H1 (cell line): ENCODE data around the gene C3orf22. TPM values are rescaled to one million over a fixed set of nuclear protein-coding genes. Genes with fewer than 3 reads are reported as not detected.

Experiments used
- CTCF ChIA-PET: fragments of 300-600 bp; sonication (Branson Sonifier 250); formaldehyde crosslinking; loops from one replicate; lab custom pipeline; 2021; ENCODE audit not compliant: partially characterized antibody; lab: Charles Lee
- POLR2A ChIA-PET: fragments of 300-600 bp; sonication (Branson Sonifier 250); formaldehyde crosslinking; loops from one replicate; lab custom pipeline; 2021; ENCODE audit warnings: inconsistent platforms; ENCODE audit not compliant: partially characterized antibody; lab: Charles Lee
- DNase-seq, 2 experiments: peaks; one replicate each; pipeline versions ENCODE4 v3.0.0 to v3.0.0-alpha.2; 2010 to 2022; ENCODE audit warnings: low spot score in 2 of 2, low read depth in 1 of 2, mixed read lengths in 1 of 2
- FAIRE-seq: peaks from 2 replicates; lab custom pipeline; 2011; peaks lifted over from hg19 to GRCh38; lab: Jason Lieb, UNC
- H2AFZ ChIP-seq: 2 replicates; pipeline ENCODE4 v1.8.1; 2012; ENCODE audit warnings: low read length, inconsistent platforms
- H2AK5ac ChIP-seq: 2 replicates; pipeline ENCODE4 v1.6.1; 2013; ENCODE audit warnings: low read depth, low read length
- H2BK120ac ChIP-seq: replicated peaks from 2 replicates; pipeline ENCODE3; 2013; ENCODE audit warnings: low read depth, low read length, inconsistent platforms
- H2BK12ac ChIP-seq: 2 replicates; pipeline ENCODE4 v1.6.1; 2013; ENCODE audit warnings: low read depth, low read length
- H2BK15ac ChIP-seq: 2 replicates; pipeline ENCODE4 v1.6.1; 2013; ENCODE audit warnings: low read length
- H2BK20ac ChIP-seq: 2 replicates; pipeline ENCODE4 v1.6.1; 2013; ENCODE audit warnings: low read length
- H2BK5ac ChIP-seq: 2 replicates; pipeline ENCODE4 v1.6.1; 2013; ENCODE audit warnings: low read depth, low read length
- H3K14ac ChIP-seq: 2 replicates; pipeline ENCODE4 v1.6.1; 2013; ENCODE audit warnings: inconsistent platforms; ENCODE audit not compliant: insufficient read length
- H3K18ac ChIP-seq: 2 replicates; pipeline ENCODE4 v1.6.1; 2013; ENCODE audit warnings: low read length; ENCODE audit errors: extremely low read depth
- H3K23ac ChIP-seq: 2 replicates; pipeline ENCODE4 v1.6.1; 2013; ENCODE audit warnings: inconsistent platforms; ENCODE audit not compliant: insufficient read length
- H3K23me2 ChIP-seq: 2 replicates; pipeline ENCODE4 v1.6.1; 2013; ENCODE audit warnings: low read depth, low read length
- H3K27ac ChIP-seq: 2 replicates; pipeline ENCODE4 v1.6.1; 2011; ENCODE audit warnings: low read depth, low read length, inconsistent platforms
- H3K27me3 ChIP-seq, 4 experiments: replicated peaks in 1 of 4; 1 replicate in 1 of 4; 2 replicates in 3 of 4; pipeline versions ENCODE4 v1.6.1 to v1.8.1; 2011 to 2013; ENCODE audit warnings: low read length in 3 of 4, mild to moderate bottlenecking in 3 of 4, inconsistent platforms in 2 of 4, mixed read lengths in 2 of 4, moderate library complexity in 1 of 4; ENCODE audit not compliant: control insufficient read depth in 3 of 4, insufficient read depth in 3 of 4; ENCODE audit errors: extremely low read depth in 1 of 4
- H3K36me3 ChIP-seq, 4 experiments: 2 replicates each; pipeline versions ENCODE4 v1.6.1 to v1.8.1; 2011 to 2013; ENCODE audit warnings: mild to moderate bottlenecking in 4 of 4, low read length in 3 of 4, moderate library complexity in 2 of 4, control low read depth in 1 of 4, inconsistent platforms in 1 of 4; ENCODE audit not compliant: insufficient read depth in 4 of 4, control insufficient read depth in 2 of 4
- H3K4ac ChIP-seq: replicated peaks from 2 replicates; pipeline ENCODE3; 2013; ENCODE audit warnings: low read length, low read depth, mixed read lengths, inconsistent platforms; ENCODE audit not compliant: insufficient read length
- H3K4me1 ChIP-seq, 4 experiments: replicated peaks in 1 of 4; 1 replicate in 1 of 4; 2 replicates in 3 of 4; pipeline versions ENCODE4 v1.6.1 to v1.8.1; 2011 to 2013; ENCODE audit warnings: low read length in 3 of 4, inconsistent platforms in 2 of 4, mixed read lengths in 1 of 4; ENCODE audit not compliant: insufficient read depth in 4 of 4, control insufficient read depth in 3 of 4
- H3K4me2 ChIP-seq, 2 experiments: 2 replicates each; pipeline versions ENCODE4 v1.6.1 to v1.8.1; 2011 to 2013; ENCODE audit warnings: low read depth in 2 of 2, low read length in 2 of 2, control low read depth in 1 of 2, inconsistent platforms in 1 of 2, mild to moderate bottlenecking in 1 of 2; ENCODE audit not compliant: insufficient read depth in 1 of 2
- H3K4me3 ChIP-seq, 4 experiments: fragments of 200-600, 300-600 bp in 1 of 4; sonication (generic), shearing (Covaris generic), sonication (Bioruptor Twin) in 1 of 4; 2 replicates each; pipeline versions ENCODE4 v1.5.1 to v1.8.1; 2011 to 2016; ENCODE audit warnings: low read length in 4 of 4, low read depth in 3 of 4, control low read depth in 2 of 4, inconsistent platforms in 2 of 4, mild to moderate bottlenecking in 2 of 4, mixed read lengths in 1 of 4, moderate library complexity in 1 of 4; ENCODE audit not compliant: insufficient read depth in 2 of 4; ENCODE audit errors: extremely low read depth in 1 of 4
- H3K56ac ChIP-seq: replicated peaks from 2 replicates; pipeline ENCODE3; 2013; ENCODE audit warnings: low read depth, mild to moderate bottlenecking, mixed read lengths, low read length, inconsistent platforms; ENCODE audit not compliant: insufficient read length
- H3K79me1 ChIP-seq: 2 replicates; pipeline ENCODE4 v1.6.1; 2013; ENCODE audit warnings: low read depth, low read length, control low read depth
- H3K79me2 ChIP-seq, 2 experiments: 2 replicates each; pipeline versions ENCODE4 v1.6.1 to v1.8.1; 2012 to 2013; ENCODE audit warnings: low read length in 2 of 2, mild to moderate bottlenecking in 2 of 2, inconsistent platforms in 1 of 2; ENCODE audit not compliant: insufficient read depth in 2 of 2, control insufficient read depth in 1 of 2
- H3K9ac ChIP-seq, 4 experiments: replicated peaks in 1 of 4; 1 replicate in 1 of 4; 2 replicates in 3 of 4; pipeline versions ENCODE4 v1.6.1 to v1.8.1; 2011 to 2013; ENCODE audit warnings: low read depth in 3 of 4, low read length in 3 of 4, control low read depth in 2 of 4, mild to moderate bottlenecking in 2 of 4, moderate library complexity in 2 of 4, inconsistent platforms in 1 of 4; ENCODE audit errors: extremely low read depth in 1 of 4
- H3K9me3 ChIP-seq, 2 experiments: 2 replicates each; pipeline versions ENCODE4 v1.6.1 to v1.8.1; 2012 to 2013; ENCODE audit warnings: mild to moderate bottlenecking in 2 of 2, moderate library complexity in 2 of 2, control low read depth in 1 of 2, inconsistent platforms in 1 of 2, low read depth in 1 of 2, low read length in 1 of 2, mixed read lengths in 1 of 2; ENCODE audit not compliant: insufficient read depth in 2 of 2
- H4K20me1 ChIP-seq, 2 experiments: replicated peaks in 1 of 2; 2 replicates each; pipeline versions ENCODE3 to v1.8.1; 2011 to 2013; ENCODE audit warnings: inconsistent platforms in 2 of 2, low read length in 2 of 2, mild to moderate bottlenecking in 1 of 2; ENCODE audit not compliant: insufficient read depth in 2 of 2, control insufficient read depth in 1 of 2
- H4K5ac ChIP-seq: 2 replicates; pipeline ENCODE4 v1.6.1; 2013; ENCODE audit warnings: low read length, low read depth, mixed read lengths, inconsistent platforms; ENCODE audit not compliant: insufficient read length
- H4K8ac ChIP-seq: 2 replicates; pipeline ENCODE4 v1.8.0; 2013; ENCODE audit warnings: mild to moderate bottlenecking, moderate library complexity, low read length, inconsistent platforms; ENCODE audit not compliant: insufficient read depth; ENCODE audit errors: extremely low read depth
- H4K91ac ChIP-seq: replicated peaks from 2 replicates; pipeline ENCODE3; 2013; ENCODE audit warnings: low read length, mixed read lengths, inconsistent platforms; ENCODE audit not compliant: insufficient read length
- ASH2L ChIP-seq: fragments of 200-600, 300-600 bp; sonication (generic); IDR thresholded peaks from one replicate; pipeline ENCODE4 v1.7.1; 2017; ENCODE audit warnings: low read length
- CBX5 ChIP-seq: fragments of 300-800, 300-1000 bp; sonication (generic); IDR thresholded peaks from 2 replicates; pipeline ENCODE4 v1.7.1; 2016; ENCODE audit warnings: antibody characterized with exemption, low read length, low read depth
- CHD1 ChIP-seq: IDR thresholded peaks from 2 replicates; pipeline ENCODE4 v1.6.1; 2012; ENCODE audit warnings: low read depth, low read length, improper control_type of control experiment
- KDM1A ChIP-seq: fragments of 200-600, 300-600 bp; sonication (generic); IDR thresholded peaks from 2 replicates; pipeline ENCODE4 v1.7.1; 2016; ENCODE audit warnings: mild to moderate bottlenecking, low read length, borderline replicate concordance
- KDM5A ChIP-seq: fragments of 200-600 bp; IDR thresholded peaks from 2 replicates; pipeline ENCODE4 v1.7.1; 2012; ENCODE audit warnings: mild to moderate bottlenecking, low read length, inconsistent platforms, mixed read lengths
- RXRA ChIP-seq: IDR thresholded peaks from 2 replicates; pipeline ENCODE4 v1.6.1; 2011; ENCODE audit warnings: low read depth, mild to moderate bottlenecking, low read length, moderate library complexity; ENCODE audit not compliant: insufficient read depth
- SIRT6 ChIP-seq: IDR thresholded peaks from one replicate; pipeline ENCODE4 v1.7.1; 2012; ENCODE audit warnings: low read length, inconsistent platforms
- TAF1 ChIP-seq: IDR thresholded peaks from 2 replicates; pipeline ENCODE4 v1.6.1; 2011; ENCODE audit warnings: mild to moderate bottlenecking, low read depth, low read length
- TEAD4 ChIP-seq: IDR thresholded peaks from 2 replicates; pipeline ENCODE4 v1.6.1; 2012; ENCODE audit warnings: low read depth, low read length, inconsistent platforms, mixed read lengths
- WGBS, 2 experiments: shearing (Covaris generic) in 1 of 2; methylation state at CpG; one replicate each; pipeline versions ENCODE4 v1.1.6 to v1.1.7; 2013 to 2015; ENCODE audit warnings: low lambda C conversion rate in 2 of 2, mixed read lengths in 2 of 2, inconsistent platforms in 1 of 2, low coverage in 1 of 2, missing lambda C conversion rate in 1 of 2; ENCODE audit not compliant: insufficient replicate concordance in 2 of 2, insufficient coverage in 1 of 2, insufficient read length in 1 of 2; ENCODE audit errors: extremely low coverage in 1 of 2, missing lambda C conversion rate in 1 of 2; 5-methylcytosine and 5-hydroxymethylcytosine counted together
- polyA plus RNA-seq, 7 experiments: library from polyadenylated mRNA; depleted of rRNA in 3 of 7; stranded (reverse) in 5 of 7; unstranded in 2 of 7; fragments of >200 nt in 5 of 7; fragments of 200-250 nt in 2 of 7; gene quantifications; 1 replicate in 5 of 7; 2 replicates in 1 of 7; 4 replicates in 1 of 7; pipeline versions ENCODE4 v1.2.1 to v1.2.3, GENCODE V29; 2011 to 2013; ENCODE audit warnings: missing spikeins in 2 of 7, mixed read lengths in 2 of 7
- total RNA-seq: library from RNA; stranded (reverse); fragmentation: NEBNext Ultra II Directional; extraction: Animal tissue kit (Norgen Biotek cat#: 25700); gene quantifications from 2 replicates; pipeline ENCODE4 v1.2.1, GENCODE V29; 2021

Gene C3orf22
- total and polyA plus RNA-seq, 2 of the 8 experiments (the other 6 are each of a cell fraction or from before 2014, with no cell fraction given): not detected

- ChIA-PET CTCF (interaction anchor here (0.8 to 3.3 kb wide), 3 partner anchors 12 to 27 kb away, joined by 3 to 12 read pairs (median 5); no protein-coding TSS in a partner anchor), POLR2A (interaction anchor here (0.8 kb wide), 1 partner anchor 11 kb away, joined by 3 read pairs; no protein-coding TSS in a partner anchor)
- H4K5ac ChIP-seq: no peak overlapping the region
- no peak overlapping the region; the same call in 1 of the 2 replicates for H3K18ac ChIP-seq
- no peak overlapping the region for H3K56ac ChIP-seq
- H2AFZ ChIP-seq: no peak overlapping the region
- H4K8ac ChIP-seq: 0 out of 2 replicates have a peak overlapping the region, but pooled peaks have one; percentile 0
- peaks cover 0 to 16% (median 11%) of the 10 kb centered on the region in 4 experiments; a peak in 5 of 7 replicates for H3K27me3 ChIP-seq
- TF ChIP-seq KDM5A: no peak
- TF ChIP-seq CHD1: no peak
- TF ChIP-seq TEAD4: no peak
- TF ChIP-seq TAF1: no peak
- no peak for TF ChIP-seq SIRT6
- TF ChIP-seq ASH2L: no peak
- no peak for TF ChIP-seq KDM1A
- no peak for TF ChIP-seq RXRA
- TF ChIP-seq CBX5: no peak
- H4K91ac ChIP-seq: peak overlapping the region; percentile 29
- no peak overlapping the region for H2BK5ac ChIP-seq
- no peak overlapping the region for H2BK15ac ChIP-seq
- H2BK120ac ChIP-seq: no peak overlapping the region
- H3K4me2 ChIP-seq: peak overlapping the region; percentile 49 to 90; a peak in 3 of 4 replicates
- FAIRE-seq (no peak), DNase-seq (no peak)
- no peak overlapping the region for H3K9ac ChIP-seq
- H3K36me3 ChIP-seq: no peaks in the 10 kb centered on the region
- no peak overlapping the region for H2AK5ac ChIP-seq
- peaks cover 7% of the 10 kb centered on the region; the same call in 1 of the 2 replicates for H3K23me2 ChIP-seq
- H3K79me2 ChIP-seq: no peaks in the 10 kb centered on the region
- H4K20me1 ChIP-seq: no peaks in the 10 kb centered on the region
- no peaks in the 10 kb centered on the region for H3K9me3 ChIP-seq
- H3K4me1 ChIP-seq: peaks cover 0 to 18% (median 10%) of the 10 kb centered on the region in 4 experiments; a peak in 6 of 7 replicates
- 90% methylated on average over 11 of the region's 12 CpGs; no CpG with 5 or more reads in 1 of the 2 experiments for WGBS, 2 experiments
- no peak overlapping the region for H3K14ac ChIP-seq
- H3K23ac ChIP-seq: no peak overlapping the region
- H2BK12ac ChIP-seq: no peak overlapping the region
- H2BK20ac ChIP-seq: no peak overlapping the region
- no peaks in the 10 kb centered on the region for H3K79me1 ChIP-seq
- H3K27ac ChIP-seq: no peak overlapping the region
- H3K4ac ChIP-seq: no peak overlapping the region
- peak overlapping the region in 1 of 4 experiments; percentile 76; a peak in 1 of 8 replicates for H3K4me3 ChIP-seq
Observed at GRCh38 chr3:126525091-126525852, 33.5 kb downstream of the C3orf22 start.
